Fibroblast of lung (primary cell): ENCODE results near the gene SMC1A. TPM values are rescaled to one million over a fixed set of nuclear protein-coding genes. Genes with fewer than 3 reads are reported as not detected.

ENCODE experiments used
- DNase-seq, 2 donors: peaks; one replicate each; pipeline versions ENCODE4 v3.0.0 to v3.0.0-alpha.2; 2010; ENCODE audit warnings: low read depth in 2 of 2
- H2AFZ ChIP-seq: 2 replicates; pipeline ENCODE4 v1.5.1; 2012; ENCODE audit warnings: low read length, control low read depth, inconsistent platforms
- H3K27ac ChIP-seq: 2 replicates; pipeline ENCODE4 v1.5.1; 2011; ENCODE audit warnings: low read length, control low read depth; ENCODE audit not compliant: insufficient read depth
- H3K27me3 ChIP-seq: 2 replicates; pipeline ENCODE4 v1.5.1; 2011; ENCODE audit warnings: mild to moderate bottlenecking, low read length; ENCODE audit not compliant: control insufficient read depth, insufficient read depth
- H3K36me3 ChIP-seq: 2 replicates; pipeline ENCODE4 v1.5.1; 2011; ENCODE audit warnings: low read length; ENCODE audit not compliant: control insufficient read depth, insufficient read depth
- H3K4me1 ChIP-seq: 2 replicates; pipeline ENCODE4 v1.5.1; 2011; ENCODE audit warnings: low read length; ENCODE audit not compliant: control insufficient read depth, insufficient read depth; ENCODE audit errors: extremely low read depth
- H3K4me2 ChIP-seq: 2 replicates; pipeline ENCODE4 v1.5.1; 2011; ENCODE audit warnings: low read length, control low read depth; ENCODE audit not compliant: insufficient read depth; ENCODE audit errors: extremely low read depth
- H3K4me3 ChIP-seq, 4 experiments: fragments of 200-600 bp in 1 of 4; sonication (generic) in 1 of 4; replicated peaks in 1 of 4; 2 replicates each; pipeline ENCODE4 v1.5.1; 2011 to 2016; ENCODE audit warnings: low read length in 4 of 4, low read depth in 3 of 4, mild to moderate bottlenecking in 3 of 4, control low read depth in 2 of 4, inconsistent platforms in 1 of 4, mixed read lengths in 1 of 4; ENCODE audit not compliant: insufficient read depth in 1 of 4; ENCODE audit errors: control extremely low read depth in 1 of 4
- H3K79me2 ChIP-seq: 2 replicates; pipeline ENCODE4 v1.5.1; 2012; ENCODE audit warnings: mild to moderate bottlenecking, low read length, inconsistent platforms; ENCODE audit not compliant: control insufficient read depth, insufficient read depth
- H3K9ac ChIP-seq: 2 replicates; pipeline ENCODE4 v1.5.1; 2011; ENCODE audit warnings: mild to moderate bottlenecking, low read length, control low read depth; ENCODE audit not compliant: insufficient read depth
- H3K9me3 ChIP-seq: 2 replicates; pipeline ENCODE4 v1.5.1; 2012; ENCODE audit warnings: low read depth, low read length; ENCODE audit not compliant: control insufficient read depth, insufficient read depth
- H4K20me1 ChIP-seq: 2 replicates; pipeline ENCODE4 v1.5.1; 2011; ENCODE audit warnings: low read length; ENCODE audit not compliant: control insufficient read depth, insufficient read depth; ENCODE audit errors: extremely low read depth
- CTCF ChIP-seq, 2 donors: IDR thresholded peaks in 1 of 2; conservative IDR thresholded peaks in 1 of 2; 1 replicate in 1 of 2; 2 replicates in 1 of 2; pipeline ENCODE4 v1.5.1; 2011 to 2012; ENCODE audit warnings: low read length in 2 of 2, control low read depth in 1 of 2, inconsistent platforms in 1 of 2, low read depth in 1 of 2, mild to moderate bottlenecking in 1 of 2
- EZH2 ChIP-seq: IDR thresholded peaks from 2 replicates; pipeline ENCODE4 v1.5.1; 2012; ENCODE audit warnings: low read length, control low read depth, mild to moderate bottlenecking; ENCODE audit errors: missing control alignments
- polyA plus RNA-seq, 2 donors: library from polyadenylated mRNA; depleted of rRNA in 1 of 2; stranded (reverse) in 1 of 2; unstranded in 1 of 2; fragments of >200 nt; gene quantifications; 2 replicates each; pipeline ENCODE4 v1.2.1, GENCODE V29; 2011 to 2012; ENCODE audit warnings: missing spikeins in 1 of 2
- total RNA-seq: library from RNA; depleted of rRNA; stranded (reverse); fragments of >200 nt; gene quantifications from 2 replicates; pipeline ENCODE4 v1.2.1, GENCODE V29; 2014

SMC1A gene
- total and polyA plus RNA-seq, 2 donors (not counting 1 experiment from before 2014, with no cell fraction given): 9.6 to 23.5 TPM

DNA sequence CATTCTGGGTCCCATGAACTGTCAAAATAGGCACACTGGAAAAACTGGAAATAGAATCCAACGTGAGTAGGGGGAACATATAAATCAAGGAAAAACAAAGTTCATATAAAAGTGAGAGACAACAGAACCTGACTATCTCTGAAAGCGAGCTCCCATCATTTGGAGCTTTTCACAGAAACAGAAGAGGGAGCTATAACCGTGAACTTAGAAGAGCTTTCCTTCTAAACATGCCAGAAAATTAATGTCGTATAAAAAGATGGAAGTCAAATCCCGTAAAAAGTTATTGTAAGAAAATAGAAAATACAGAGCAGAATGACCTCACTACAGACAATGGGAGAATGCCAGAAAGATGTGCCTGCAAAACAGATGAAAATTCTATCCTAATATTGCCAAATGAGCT is 35.6 kb upstream of the SMC1A start:
- no peak overlapping the region for H3K9ac ChIP-seq
- no peaks in the 10 kb centered on the region for H4K20me1 ChIP-seq
- no peak overlapping the region for H3K4me2 ChIP-seq
- H3K27me3 ChIP-seq: no peaks in the 10 kb centered on the region
- H3K36me3 ChIP-seq: no peaks in the 10 kb centered on the region
- H3K4me1 ChIP-seq: peaks cover 2% of the 10 kb centered on the region
- no peak overlapping the region for H2AFZ ChIP-seq
- TF ChIP-seq CTCF (conservative IDR thresholded peaks at IDR 0.05 in 1 of 2, IDR thresholded peaks at IDR 0.05 in 1 of 2; ENCODE audit: low read depth in 1 of 2, low read length in 2 of 2) (peak; percentile 28 to 40), EZH2 (no peak)
- peak in 1 of 2 donors; percentile 31 for DNase-seq
- H3K27ac ChIP-seq: no peak overlapping the region
- H3K79me2 ChIP-seq: no peaks in the 10 kb centered on the region
- H3K4me3 ChIP-seq: no peak overlapping the region
- no peaks in the 10 kb centered on the region for H3K9me3 ChIP-seq

DNA sequence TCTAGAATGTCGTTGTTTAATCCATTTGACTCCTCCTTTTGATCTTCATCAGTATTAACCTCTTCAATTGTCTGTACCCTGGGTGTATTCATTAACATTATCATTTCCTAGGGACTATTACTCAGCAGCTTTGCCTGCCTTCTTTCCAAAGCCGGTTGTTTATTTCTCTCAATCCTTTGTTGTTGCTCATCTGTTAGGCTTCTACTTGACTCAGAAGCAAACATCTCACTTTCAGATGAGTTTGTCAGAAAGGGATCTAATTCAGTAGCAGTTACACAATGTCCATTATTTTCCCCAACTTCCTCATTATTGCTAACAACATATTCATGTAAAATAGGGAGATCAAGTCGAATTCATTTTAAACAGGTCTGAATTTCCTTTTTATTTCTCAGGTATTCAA is 33.8 kb upstream of the SMC1A start:
- no peak for TF ChIP-seq EZH2
- TF ChIP-seq CTCF (conservative IDR thresholded peaks at IDR 0.05 in 1 of 2, IDR thresholded peaks at IDR 0.05 in 1 of 2; ENCODE audit: low read depth in 1 of 2, low read length in 2 of 2): no peak
- Histone ChIP-seq H3K27me3 (no peaks in the 10 kb centered on the region), H3K4me3 (no peak overlapping the region), H3K36me3 (no peaks in the 10 kb centered on the region), H3K27ac (peak overlapping the region; percentile 14), H3K79me2 (no peaks in the 10 kb centered on the region), H3K9ac (no peak overlapping the region), H4K20me1 (no peaks in the 10 kb centered on the region), H3K9me3 (no peaks in the 10 kb centered on the region), H3K4me2 (no peak overlapping the region), H2AFZ (no peak overlapping the region), H3K4me1 (peaks cover 2% of the 10 kb centered on the region)
- DNase-seq: peak; percentile 47 to 48

DNA sequence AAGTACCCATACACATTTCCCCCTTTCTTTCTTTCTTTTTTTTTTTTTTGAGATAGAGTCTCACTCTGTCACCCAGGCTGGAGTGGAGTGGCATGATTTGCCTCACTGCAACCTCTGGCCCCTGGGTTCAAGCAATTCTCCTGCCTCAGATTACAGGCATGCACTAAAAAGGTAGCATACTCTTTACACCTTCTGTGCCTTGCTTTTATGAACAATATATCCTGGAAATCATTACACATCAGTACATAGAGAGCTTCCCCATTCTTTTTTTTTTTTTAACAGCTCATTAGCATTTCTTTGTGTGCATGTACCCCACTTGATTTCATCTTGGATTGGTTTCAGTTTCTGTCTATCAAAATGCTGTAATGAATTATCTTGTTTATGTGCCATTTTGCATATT is 30.4 kb upstream of the SMC1A start:
- TF ChIP-seq CTCF (conservative IDR thresholded peaks at IDR 0.05 in 1 of 2, IDR thresholded peaks at IDR 0.05 in 1 of 2; ENCODE audit: low read depth in 1 of 2, low read length in 2 of 2) (no peak), EZH2 (no peak)
- H2AFZ ChIP-seq: no peak overlapping the region
- H3K79me2 ChIP-seq: no peaks in the 10 kb centered on the region
- no peak for DNase-seq
- peaks cover 2% of the 10 kb centered on the region for H3K4me1 ChIP-seq
- no peak overlapping the region for H3K27ac ChIP-seq
- no peaks in the 10 kb centered on the region for H4K20me1 ChIP-seq
- no peaks in the 10 kb centered on the region for H3K9me3 ChIP-seq
- H3K9ac ChIP-seq: no peak overlapping the region
- no peak overlapping the region for H3K4me2 ChIP-seq
- H3K36me3 ChIP-seq: no peaks in the 10 kb centered on the region
- H3K27me3 ChIP-seq: no peaks in the 10 kb centered on the region
- no peak overlapping the region for H3K4me3 ChIP-seq
